PC-9 (cell line): Measurements from ENCODE around the gene FOSL2. TPM values are rescaled to one million over a fixed set of nuclear protein-coding genes. Genes with fewer than 3 reads are reported as not detected.

Experiments
- BruUV-seq: library from RNA; stranded (reverse); fragments of 400-500 nt; replicated peaks from 2 replicates; lab custom pipeline; 2021; lab: Mats Ljungman, UMichigan
- CTCF ChIA-PET: fragments of 300-600 bp; sonication (Branson Sonifier 250); formaldehyde crosslinking; loops from one replicate; lab custom pipeline; 2022; ENCODE audit warnings: antibody characterized with exemption; lab: Charles Lee
- POLR2A ChIA-PET: fragments of 300-600 bp; sonication (Branson Sonifier 250); formaldehyde crosslinking; loops from one replicate; lab custom pipeline; 2022; ENCODE audit warnings: antibody characterized with exemption; ENCODE audit not compliant: unreplicated experiment; lab: Charles Lee
- DNase-seq, 2 experiments: peaks; one replicate each; pipeline versions ENCODE4 v3.0.0 to v3.0.0-alpha.2; 2015 to 2022; ENCODE audit warnings: mixed read lengths in 1 of 2
- H2AFZ ChIP-seq: fragments of 200-600 bp; sonication (generic); 2 replicates; pipeline ENCODE4 v1.8.1; 2017; ENCODE audit warnings: antibody characterized with exemption
- H3F3A ChIP-seq: fragments of 200-600 bp; sonication (generic); 2 replicates; pipeline ENCODE4 v1.8.1; 2017; ENCODE audit warnings: antibody characterized with exemption, mild to moderate bottlenecking, low read depth; ENCODE audit not compliant: insufficient read depth
- H3K27ac ChIP-seq: fragments of 200-600 bp; sonication (generic); 2 replicates; pipeline ENCODE4 v1.6.1; 2016; ENCODE audit warnings: mixed run types
- H3K27me3 ChIP-seq: fragments of 200-600 bp; sonication (generic); 2 replicates; pipeline ENCODE4 v1.6.1; 2016; ENCODE audit warnings: low read depth, mixed run types; ENCODE audit not compliant: insufficient read depth
- H3K36me3 ChIP-seq: fragments of 200-600 bp; sonication (generic); 2 replicates; pipeline ENCODE4 v1.6.1; 2016; ENCODE audit warnings: low read depth, mixed run types
- H3K4me1 ChIP-seq: fragments of 200-600 bp; sonication (generic); replicated peaks from 2 replicates; pipeline ENCODE4 v1.6.1; 2016; ENCODE audit warnings: mixed run types; ENCODE audit not compliant: insufficient read depth
- H3K4me2 ChIP-seq: fragments of 200-600 bp; sonication (generic); 2 replicates; pipeline ENCODE4 v1.6.1; 2017; ENCODE audit warnings: mixed run types
- H3K4me3 ChIP-seq: fragments of 200-600 bp; sonication (generic); 2 replicates; pipeline ENCODE4 v1.6.1; 2016; ENCODE audit warnings: mixed run types
- H3K79me2 ChIP-seq: fragments of 200-600 bp; sonication (generic); 2 replicates; pipeline ENCODE4 v1.6.1; 2017; ENCODE audit warnings: low read depth, mixed run types
- H3K9me2 ChIP-seq: fragments of 200-600 bp; sonication (generic); 2 replicates; pipeline ENCODE4 v1.8.1; 2017; ENCODE audit warnings: mild to moderate bottlenecking; ENCODE audit not compliant: insufficient read depth
- H3K9me3 ChIP-seq: fragments of 200-600 bp; sonication (generic); 2 replicates; pipeline ENCODE4 v1.8.1; 2016; ENCODE audit warnings: low read depth; ENCODE audit not compliant: insufficient read depth
- H4K20me1 ChIP-seq: fragments of 200-600 bp; sonication (generic); 2 replicates; pipeline ENCODE4 v1.8.1; 2017; ENCODE audit not compliant: insufficient read depth
- CTCF ChIP-seq: fragments of 200-600 bp; sonication (generic); conservative IDR thresholded peaks from 2 replicates; pipeline ENCODE4 v1.6.1; 2017; ENCODE audit warnings: mixed run types, antibody characterized with exemption, mild to moderate bottlenecking, moderate library complexity
- EZH2 ChIP-seq: fragments of 200-600 bp; sonication (generic); IDR thresholded peaks from 2 replicates; pipeline ENCODE4 v1.8.0; 2017; ENCODE audit warnings: antibody characterized with exemption, low read depth
- intact Hi-C: fragments of 100-400 bp; cut with micrococcal nuclease; formaldehyde crosslinking; loops from one replicate; pipeline ENCODE4 v1.10.0; 2022; ENCODE audit not compliant: unreplicated experiment
- total RNA-seq: library from RNA; stranded (reverse); gene quantifications from 2 replicates; pipeline ENCODE4 v1.2.3, GENCODE V29; 2021

Gene FOSL2
- total RNA-seq, 1 experiment from 2014 or later, result 60.0 TPM

GRCh38 chr2:28398101-28398834 lies 5.6 kb downstream of the FOSL2 start:
- H3K27me3 ChIP-seq, result no peaks in the 10 kb centered on the region
- peaks cover 100% of the 10 kb centered on the region for H3K79me2 ChIP-seq
- peaks cover 78% of the 10 kb centered on the region for H4K20me1 ChIP-seq
- H3K4me3 ChIP-seq, result no peak overlapping the region
- ChIA-PET POLR2A (no interaction called here), CTCF (no interaction called here)
- peak overlapping the region; percentile 94 for H3K4me2 ChIP-seq
- TF ChIP-seq CTCF (no peak), EZH2 (no peak)
- H3F3A ChIP-seq, result peaks cover 49% of the 10 kb centered on the region
- H3K36me3 ChIP-seq, result peaks cover 75% of the 10 kb centered on the region
- no TSS peak for BruUV-seq
- no peaks in the 10 kb centered on the region for H3K9me2 ChIP-seq
- no peak overlapping the region for H2AFZ ChIP-seq
- no peaks in the 10 kb centered on the region for H3K9me3 ChIP-seq
- DNase-seq, result no peak
- intact Hi-C loops, result loop anchor here (5.0 to 10.0 kb wide), 2 partner anchors 147 to 421 kb away; no protein-coding TSS in a partner anchor
- peak overlapping the region; percentile 96 for H3K27ac ChIP-seq
- H3K4me1 ChIP-seq, result peaks cover 14% of the 10 kb centered on the region

GRCh38 chr2:28399289-28399688 lies 6.6 kb downstream of the FOSL2 start:
- H3K27ac ChIP-seq, result no peak overlapping the region
- no peaks in the 10 kb centered on the region for H3K9me2 ChIP-seq
- no TSS peak for BruUV-seq
- H3K4me3 ChIP-seq, result no peak overlapping the region
- H3K36me3 ChIP-seq, result peaks cover 85% of the 10 kb centered on the region
- peaks cover 87% of the 10 kb centered on the region for H4K20me1 ChIP-seq
- intact Hi-C loops, result loop anchor here (5.0 to 10.0 kb wide), 2 partner anchors 146 to 422 kb away; no protein-coding TSS in a partner anchor
- peaks cover 14% of the 10 kb centered on the region for H3K4me1 ChIP-seq
- no peaks in the 10 kb centered on the region for H3K27me3 ChIP-seq
- no peak overlapping the region for H2AFZ ChIP-seq
- H3K4me2 ChIP-seq, result no peak overlapping the region
- no peak for TF ChIP-seq CTCF
- TF ChIP-seq EZH2, result no peak
- peaks cover 100% of the 10 kb centered on the region for H3K79me2 ChIP-seq
- H3F3A ChIP-seq, result peaks cover 55% of the 10 kb centered on the region
- no peaks in the 10 kb centered on the region for H3K9me3 ChIP-seq
- ChIA-PET POLR2A (no interaction called here), CTCF (no interaction called here)
- no peak for DNase-seq

DNA sequence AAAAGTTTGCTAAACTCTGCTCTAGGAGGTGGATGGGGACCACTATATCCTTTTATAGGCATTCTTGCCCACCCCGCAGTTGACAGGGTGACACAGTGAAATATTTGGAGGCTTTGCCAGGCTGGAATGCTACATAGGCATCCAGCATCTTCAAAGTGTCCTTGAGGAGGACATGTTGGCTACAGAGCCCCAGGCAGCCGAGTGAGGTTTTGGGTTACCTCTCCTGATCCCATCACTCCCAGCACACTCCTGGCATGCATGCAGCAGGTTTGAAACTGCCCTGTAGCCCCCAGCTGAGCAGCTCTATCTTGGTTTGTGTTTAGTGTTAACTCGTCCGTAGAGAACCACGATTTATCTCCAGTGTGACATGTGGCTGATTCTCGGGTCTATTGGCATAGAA lies 7.3 kb downstream of the FOSL2 start:
- Histone ChIP-seq H3K27me3 (no peaks in the 10 kb centered on the region), H3K4me2 (no peak overlapping the region), H3K4me1 (peaks cover 14% of the 10 kb centered on the region), H3K36me3 (peaks cover 84% of the 10 kb centered on the region), H3K79me2 (peaks cover 99% of the 10 kb centered on the region), H3K9me2 (no peaks in the 10 kb centered on the region), H3K4me3 (no peak overlapping the region), H3K27ac (no peak overlapping the region), H3K9me3 (no peaks in the 10 kb centered on the region), H4K20me1 (peaks cover 81% of the 10 kb centered on the region), H3F3A (peaks cover 50% of the 10 kb centered on the region), H2AFZ (no peak overlapping the region)
- TF ChIP-seq EZH2, result no peak
- no peak for TF ChIP-seq CTCF
- intact Hi-C loops, result loop anchor here (5.0 to 10.0 kb wide), 2 partner anchors 145 to 423 kb away; no protein-coding TSS in a partner anchor
- ChIA-PET CTCF (no interaction called here), POLR2A (interaction anchor here (0.6 kb wide), 1 partner anchor 291 kb away, joined by 6 read pairs; no protein-coding TSS in a partner anchor)
- BruUV-seq, result no TSS peak
- no peak for DNase-seq
